Ovary (tissue), 9 donors: Measurements from ENCODE around the gene CDKAL1. TPM values are rescaled to one million over a fixed set of nuclear protein-coding genes. Genes with fewer than 3 reads are reported as not detected.

ENCODE experiments used
- DNase-seq, 5 donors: peaks; one replicate each; pipeline ENCODE4 v3.0.0-alpha.2; 2019 to 2020
- H3K27ac ChIP-seq, 2 donors: fragments of 200-600 bp; one replicate each; pipeline versions ENCODE4 v1.5.1 to v1.8.0; 2019 to 2022
- H3K27me3 ChIP-seq: fragments of 200-600 bp; one replicate; pipeline ENCODE4 v1.8.0; 2022
- H3K36me3 ChIP-seq: fragments of 200-600 bp; sonication (generic); one replicate; pipeline ENCODE4 v1.5.1; 2019
- H3K4me1 ChIP-seq: one replicate; pipeline ENCODE4 v1.8.1; 2013; ENCODE audit warnings: mild to moderate bottlenecking, moderate library complexity; ENCODE audit not compliant: insufficient read depth
- H3K4me3 ChIP-seq: fragments of 200-600 bp; sonication (generic); one replicate; pipeline ENCODE4 v1.5.1; 2017
- H3K9me3 ChIP-seq, 2 donors: fragments of 200-600 bp in 1 of 2; sonication (generic) in 1 of 2; one replicate each; pipeline versions ENCODE4 v1.5.1 to v1.8.1; 2013 to 2019; ENCODE audit warnings: mild to moderate bottlenecking in 1 of 2, moderate library complexity in 1 of 2
- EP300 ChIP-seq: sonication (generic); formaldehyde crosslinking; IDR thresholded peaks from one replicate; pipeline ENCODE4 v1.6.1; 2017; ENCODE audit warnings: antibody characterized with exemption
- POLR2A ChIP-seq: fragments of 450-650 bp; IDR thresholded peaks from one replicate; pipeline ENCODE4 v1.6.1; 2017; ENCODE audit warnings: antibody characterized with exemption, mild to moderate bottlenecking, moderate library complexity
- WGBS, 3 donors: extraction: QIAGEN DNeasy Blood & Tissue Kit in 1 of 3; methylation state at CpG; one replicate each; pipeline versions ENCODE4 v1.1.5 to v1.1.7; 2013 to 2017; 5-methylcytosine and 5-hydroxymethylcytosine counted together
- intact Hi-C, 4 donors: fragments of 100-400 bp; cut with DNase I; formaldehyde crosslinking; loops; one replicate each; pipeline versions ENCODE4 v1.11.0 to v1.15.1; 2022 to 2023
- polyA plus RNA-seq, 2 donors: library from polyadenylated mRNA; stranded (reverse); fragments of 200-250 nt in 1 of 2; fragments of 350-450 nt in 1 of 2; fragmentation: Illumina TruSeq in 1 of 2; extraction: RNeasy Lipid Tissue Mini Kit (QIAGEN cat#74804) in 1 of 2; gene quantifications; one replicate each; pipeline ENCODE4 v1.2.3, GENCODE V29; 2013 to 2014
- total RNA-seq, 7 donors: library from RNA; depleted of rRNA in 2 of 7; stranded (reverse); fragments of >200 nt in 2 of 7; fragmentation: NEBNext Ultra II Directional in 3 of 7; extraction: Animal tissue kit (Norgen Biotek cat#: 25700) in 3 of 7; gene quantifications; one replicate each; pipeline versions ENCODE4 v1.1.0 to v1.2.4, GENCODE V29; 2016 to 2023
- TF ChIP-seq, protein P1 (sequence below), 3 donors: fragments of 450-650 bp in 2 of 3; fragments of 200-600 bp in 1 of 3; IDR thresholded peaks; one replicate each; pipeline versions ENCODE4 v1.5.1 to v1.8.0; 2016 to 2022; ENCODE audit warnings: antibody characterized with exemption in 3 of 3, mild to moderate bottlenecking in 1 of 3
- donor health status: DM: no; HTN: no; CAD: no; lungs with moderate emphysema.
- donor health status: DM: no; HTN: no; CAD: no.
- donor health status: Bipolar disorder and iron deficiency.
- donor health status: DM: yes; HTN: yes; CAD: no.
- donor health status: DM: no; HTN: no; CAD: no.
- donor health status: DM: yes; HTN: yes; CAD: no.

Gene CDKAL1
- total and polyA plus RNA-seq, 9 donors, result 6.8 to 21.3 (median 18.9) TPM

- Histone ChIP-seq H3K27ac (no peak overlapping the region), H3K9me3 (no peaks in the 10 kb centered on the region), H3K4me1 (no peaks in the 10 kb centered on the region), H3K4me3 (no peak overlapping the region), H3K27me3 (no peaks in the 10 kb centered on the region), H3K36me3 (no peaks in the 10 kb centered on the region)
- DNase-seq, result no peak
- TF ChIP-seq, protein P1, sequence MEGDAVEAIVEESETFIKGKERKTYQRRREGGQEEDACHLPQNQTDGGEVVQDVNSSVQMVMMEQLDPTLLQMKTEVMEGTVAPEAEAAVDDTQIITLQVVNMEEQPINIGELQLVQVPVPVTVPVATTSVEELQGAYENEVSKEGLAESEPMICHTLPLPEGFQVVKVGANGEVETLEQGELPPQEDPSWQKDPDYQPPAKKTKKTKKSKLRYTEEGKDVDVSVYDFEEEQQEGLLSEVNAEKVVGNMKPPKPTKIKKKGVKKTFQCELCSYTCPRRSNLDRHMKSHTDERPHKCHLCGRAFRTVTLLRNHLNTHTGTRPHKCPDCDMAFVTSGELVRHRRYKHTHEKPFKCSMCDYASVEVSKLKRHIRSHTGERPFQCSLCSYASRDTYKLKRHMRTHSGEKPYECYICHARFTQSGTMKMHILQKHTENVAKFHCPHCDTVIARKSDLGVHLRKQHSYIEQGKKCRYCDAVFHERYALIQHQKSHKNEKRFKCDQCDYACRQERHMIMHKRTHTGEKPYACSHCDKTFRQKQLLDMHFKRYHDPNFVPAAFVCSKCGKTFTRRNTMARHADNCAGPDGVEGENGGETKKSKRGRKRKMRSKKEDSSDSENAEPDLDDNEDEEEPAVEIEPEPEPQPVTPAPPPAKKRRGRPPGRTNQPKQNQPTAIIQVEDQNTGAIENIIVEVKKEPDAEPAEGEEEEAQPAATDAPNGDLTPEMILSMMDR (IDR thresholded peaks at IDR 0.05), result peak in 1 of 3 donors; percentile 22
- no peak for TF ChIP-seq POLR2A
- intact Hi-C loops, result no loop called here
- 71 to 76% (median 72%) methylated on average over 3 of the region's 3 CpGs for WGBS, 3 donors
These were observed 254.9 kb downstream of the CDKAL1 start for GRCh38 chr6:20789162-20789561.

GRCh38 chr6:20790032-20790791, 256.0 kb downstream of the CDKAL1 start:
- intact Hi-C loops, result loop anchor here in 1 of 4 donors (5.0 kb wide), 1 partner anchor 797 kb away; no protein-coding TSS in a partner anchor
- Histone ChIP-seq H3K9me3 (no peaks in the 10 kb centered on the region), H3K27me3 (no peaks in the 10 kb centered on the region), H3K27ac (no peak overlapping the region), H3K36me3 (no peaks in the 10 kb centered on the region), H3K4me3 (no peak overlapping the region), H3K4me1 (no peaks in the 10 kb centered on the region)
- WGBS, 3 donors, result 90 to 98% (median 97%) methylated on average over 9 of the region's 9 CpGs
- TF ChIP-seq, protein P1 (IDR thresholded peaks at IDR 0.05), result no peak
- no peak for TF ChIP-seq POLR2A
- TF ChIP-seq EP300, result no peak
- no peak for DNase-seq

- TF ChIP-seq, protein P1 (IDR thresholded peaks at IDR 0.05), result no peak
- TF ChIP-seq EP300 (no peak), POLR2A (no peak)
These were observed 256.8 kb downstream of the CDKAL1 start for GRCh38 chr6:20791074-20791473.

GRCh38 chr6:20791944-20792343, 257.7 kb downstream of the CDKAL1 start:
- no peak overlapping the region for H3K4me3 ChIP-seq
- H3K27me3 ChIP-seq, result no peaks in the 10 kb centered on the region
- H3K36me3 ChIP-seq, result no peaks in the 10 kb centered on the region
- DNase-seq, result no peak
- 28 to 36% (median 31%) methylated on average over 2 of the region's 2 CpGs for WGBS, 3 donors
- TF ChIP-seq, protein P1 (IDR thresholded peaks at IDR 0.05), result no peak
- TF ChIP-seq EP300 (no peak), POLR2A (no peak)
- no peaks in the 10 kb centered on the region for H3K9me3 ChIP-seq
- intact Hi-C loops, result loop anchor here in 1 of 4 donors (5.0 kb wide), 1 partner anchor 795 kb away; no protein-coding TSS in a partner anchor
- H3K4me1 ChIP-seq, result no peaks in the 10 kb centered on the region
- H3K27ac ChIP-seq, result no peak overlapping the region

More at GRCh38 chr6:20791074-20791473, 256.8 kb downstream of the CDKAL1 start:
- no peaks in the 10 kb centered on the region for H3K9me3 ChIP-seq
- no peak for DNase-seq
- no peak overlapping the region for H3K4me3 ChIP-seq
- H3K27me3 ChIP-seq, result no peaks in the 10 kb centered on the region
- intact Hi-C loops, result loop anchor here in 1 of 4 donors (5.0 kb wide), 1 partner anchor 796 kb away; no protein-coding TSS in a partner anchor
- H3K27ac ChIP-seq, result no peak overlapping the region
- no peaks in the 10 kb centered on the region for H3K4me1 ChIP-seq
- H3K36me3 ChIP-seq, result no peaks in the 10 kb centered on the region
- WGBS, 3 donors, result 98 to 99% (median 98%) methylated on average over 4 of the region's 4 CpGs
